Measurements from ENCODE around the gene WDFY4.

The WDFY4 gene

DNA sequence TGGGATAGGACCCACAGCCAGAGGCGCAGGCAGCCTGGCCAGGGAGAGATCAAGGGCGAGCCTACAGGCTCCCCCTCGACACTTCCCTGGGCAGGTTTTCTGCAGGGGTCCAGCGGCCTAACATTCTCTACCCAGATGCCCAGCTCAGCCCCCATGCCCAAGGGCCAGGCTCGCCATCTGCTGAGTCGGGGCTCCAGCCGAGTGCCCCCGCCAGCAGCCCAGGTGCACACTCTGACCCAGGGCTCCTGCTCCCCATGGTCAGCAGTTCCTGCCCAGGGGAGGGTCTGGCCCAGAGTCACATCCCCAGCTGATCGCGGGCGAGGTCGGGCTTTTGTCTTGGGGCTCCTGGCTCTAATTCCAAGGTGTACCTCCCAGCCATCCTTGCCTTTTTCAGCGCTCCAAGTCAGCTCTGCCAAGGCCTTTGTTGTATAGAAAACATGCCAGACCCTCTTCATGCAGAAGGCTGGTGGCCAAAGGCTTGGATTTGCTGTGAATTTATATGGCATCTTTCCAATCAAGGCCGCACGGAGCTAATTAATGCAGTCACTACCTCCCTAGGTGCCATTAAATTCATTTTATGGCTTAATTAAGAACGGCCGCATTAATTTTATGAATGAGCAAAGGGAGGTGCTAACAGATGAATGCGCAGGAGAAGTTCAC is 134.3 kb downstream of the WDFY4 start:
- no peak for DNase-seq

DNA sequence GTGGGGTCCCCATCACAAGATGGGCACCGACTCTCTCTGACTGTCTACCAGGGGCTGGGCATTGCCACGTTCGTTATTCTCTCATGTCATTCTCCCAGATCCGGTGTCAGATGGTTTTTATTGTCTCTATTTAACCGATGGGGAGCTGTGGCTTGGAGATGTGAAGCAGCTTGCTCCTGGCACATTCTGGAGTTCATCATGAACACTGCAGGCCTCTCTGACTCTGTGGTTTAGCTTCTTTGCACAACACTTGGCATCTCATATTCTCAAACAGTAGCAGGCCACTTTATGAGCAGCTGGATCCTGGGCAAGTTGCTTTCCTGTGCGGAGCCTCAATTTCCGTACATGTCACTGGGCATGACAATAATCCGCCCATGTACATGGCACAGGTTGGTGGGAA is 135.1 kb downstream of the WDFY4 start:
- DNase-seq: no peak

DNA sequence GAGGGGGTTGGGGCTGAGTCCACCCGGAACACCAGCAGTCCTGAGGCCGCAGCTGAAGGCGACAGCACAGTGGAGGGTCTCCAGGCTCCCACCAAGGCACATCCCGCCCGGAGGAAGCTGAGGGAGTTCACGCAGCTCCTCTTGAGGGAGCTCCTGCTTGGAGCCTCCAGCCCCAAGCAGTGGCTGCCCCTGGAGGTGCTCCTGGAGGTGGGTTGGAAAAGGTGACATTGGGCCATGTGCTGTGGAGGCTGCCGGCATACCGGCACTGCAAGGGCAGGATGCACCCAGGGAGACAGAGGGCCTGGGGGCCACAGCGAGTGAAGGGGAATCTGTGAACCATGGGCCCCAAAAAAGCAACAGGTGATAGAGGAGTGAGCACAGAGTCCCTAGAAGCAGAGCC is 135.6 kb downstream of the WDFY4 start:
- DNase-seq: no peak

DNA sequence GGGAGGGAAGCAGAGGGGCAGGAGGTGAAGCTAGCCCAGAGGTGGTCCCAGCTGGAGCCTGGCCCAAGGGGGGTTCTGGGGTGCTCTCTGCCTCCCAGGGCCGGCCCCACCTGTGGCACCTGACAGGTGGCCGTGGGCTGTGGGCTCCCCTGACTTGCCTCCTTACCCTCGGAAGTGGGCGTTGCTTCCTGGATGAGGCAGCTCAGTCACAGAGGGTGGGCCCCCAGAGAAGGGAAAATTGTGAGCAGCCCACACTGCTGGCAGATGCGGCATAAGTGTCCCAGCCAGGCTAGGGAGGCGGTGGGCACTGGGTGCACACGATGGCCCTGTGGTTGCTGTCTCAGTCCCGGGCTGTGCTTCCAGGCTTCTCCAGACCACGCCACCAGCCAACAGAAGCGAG is 136.0 kb downstream of the WDFY4 start:
- no peak for DNase-seq

GRCh38 chr10:48821111-48821510 is 136.4 kb downstream of the WDFY4 start:
- no peak for DNase-seq

- no peak for DNase-seq
Measured at GRCh38 chr10:48821692-48822091, 137.0 kb downstream of the WDFY4 start.

DNA sequence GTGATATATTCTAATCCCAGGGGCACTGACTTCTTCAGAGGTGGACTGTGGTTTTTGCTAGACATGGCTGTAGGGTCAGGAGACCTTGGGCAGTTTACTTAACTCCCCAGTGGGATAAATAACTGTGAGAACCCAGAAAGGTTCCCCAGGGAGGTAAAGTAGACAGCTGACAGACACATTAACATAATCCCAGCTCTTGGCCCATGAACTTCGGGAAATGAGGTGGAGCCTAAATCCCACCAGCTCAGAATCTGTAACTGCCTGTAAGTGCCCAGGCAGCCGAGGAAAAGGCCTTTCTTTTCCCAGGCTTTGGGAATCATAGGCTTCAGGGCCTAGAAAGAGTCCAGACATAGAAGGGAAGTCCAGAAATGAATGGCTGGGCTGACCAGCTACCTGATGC is 149.0 kb downstream of the WDFY4 start:
- no peak for DNase-seq

DNA sequence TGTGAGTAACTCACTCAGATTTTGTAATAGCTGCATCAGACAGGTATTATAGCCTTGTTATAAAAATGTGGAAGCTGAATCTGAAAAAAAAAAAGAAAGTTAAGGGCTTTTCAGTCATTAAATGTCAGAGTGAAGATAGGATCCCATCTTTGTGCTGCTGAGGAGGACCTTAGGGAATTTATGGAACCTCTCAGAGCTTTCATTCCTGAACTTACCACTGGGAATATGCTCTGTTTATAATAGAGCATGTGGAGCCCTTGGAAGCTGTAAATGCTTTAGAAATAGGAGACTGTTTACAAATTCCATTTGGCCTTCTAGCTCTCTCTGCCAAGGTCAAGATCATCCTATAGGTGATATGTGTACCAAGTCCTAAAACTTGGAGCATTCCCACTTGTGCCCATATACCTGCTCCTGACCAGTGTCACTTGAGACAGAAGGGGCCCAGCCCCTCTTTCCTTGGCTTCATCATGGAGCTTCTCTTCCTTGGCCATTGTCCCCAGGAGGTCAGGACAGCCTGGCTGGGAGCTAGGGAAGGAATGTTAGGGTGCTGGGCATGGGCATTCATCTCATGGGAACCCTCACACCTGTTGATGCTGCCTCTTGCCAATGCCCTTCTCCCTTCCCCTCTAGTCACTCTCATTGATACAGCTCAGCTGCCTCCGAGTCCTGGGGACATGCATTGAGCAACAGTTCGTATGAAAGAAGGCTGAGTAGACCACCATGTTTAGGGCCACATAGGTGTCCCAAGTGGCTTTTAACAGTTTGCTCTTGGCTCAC is 149.7 kb downstream of the WDFY4 start:
- no peak for DNase-seq

DNA sequence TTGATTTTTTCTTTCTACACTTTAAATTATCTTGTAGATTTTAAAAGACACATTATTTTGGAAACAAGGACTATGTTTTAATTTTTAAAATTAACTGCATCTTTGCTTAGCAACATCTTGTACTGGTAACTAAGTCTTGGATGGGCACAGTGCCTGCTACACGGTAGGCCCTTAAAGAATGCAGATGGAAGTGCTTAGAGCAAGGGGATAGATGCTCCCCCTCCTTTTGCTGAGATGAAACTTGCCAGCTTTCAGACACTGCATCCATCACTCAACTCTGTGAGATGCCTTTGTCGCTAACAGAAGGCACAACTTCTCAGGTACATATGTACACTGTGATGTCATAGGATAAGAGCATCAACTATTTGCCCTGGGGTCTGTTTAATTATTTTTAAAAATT is 151.1 kb downstream of the WDFY4 start:
- DNase-seq: no peak

- no peak for DNase-seq
Measured at GRCh38 chr10:48836605-48837004, 151.9 kb downstream of the WDFY4 start.

- DNase-seq: no peak
Measured at GRCh38 chr10:48838834-48839233, 154.2 kb downstream of the WDFY4 start.

GRCh38 chr10:48839809-48840679 is 155.4 kb downstream of the WDFY4 start:
- no peak for DNase-seq

DNA sequence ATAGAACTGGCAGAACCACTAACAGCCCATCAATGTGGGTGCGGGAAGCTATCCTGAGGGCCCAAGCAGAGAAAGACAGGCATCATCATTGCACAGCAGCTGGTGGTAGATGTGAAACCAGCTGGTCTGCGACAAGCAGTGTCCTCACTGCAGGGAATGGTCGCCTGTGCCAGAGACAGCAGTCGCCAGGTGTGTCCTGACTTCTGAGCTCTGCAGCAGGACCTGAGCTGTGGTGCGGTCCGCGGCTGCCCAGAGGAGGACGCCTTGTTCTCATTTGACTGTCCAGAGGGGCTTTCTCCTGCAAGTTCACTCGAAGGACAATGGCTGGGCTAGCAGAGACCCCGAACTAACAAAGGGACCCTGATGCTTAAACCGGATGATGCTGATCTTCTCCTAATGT is 157.6 kb downstream of the WDFY4 start:
- no peak for DNase-seq

- no peak for DNase-seq
Measured at GRCh38 chr10:48843198-48843597, 158.5 kb downstream of the WDFY4 start.

DNA sequence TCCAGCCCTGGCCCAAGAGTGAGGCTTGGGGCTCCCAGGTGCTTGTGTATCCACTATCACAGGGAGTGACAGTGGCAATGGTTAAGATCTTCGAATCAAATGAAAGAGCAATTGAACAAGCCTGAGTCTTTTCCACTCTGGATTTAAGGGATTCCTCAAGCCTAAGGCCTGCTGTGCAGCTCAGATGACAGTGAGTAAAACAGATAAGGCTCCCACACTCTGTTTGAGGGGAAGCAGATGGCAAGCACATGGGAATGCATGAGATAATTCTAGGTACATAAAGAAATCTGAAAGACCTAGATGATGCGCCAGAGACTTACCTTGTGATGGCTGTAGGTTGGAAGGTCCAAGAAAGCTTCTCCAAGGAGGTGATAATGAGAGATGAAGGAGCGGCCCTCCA is 159.9 kb downstream of the WDFY4 start:
- DNase-seq: no peak

DNA sequence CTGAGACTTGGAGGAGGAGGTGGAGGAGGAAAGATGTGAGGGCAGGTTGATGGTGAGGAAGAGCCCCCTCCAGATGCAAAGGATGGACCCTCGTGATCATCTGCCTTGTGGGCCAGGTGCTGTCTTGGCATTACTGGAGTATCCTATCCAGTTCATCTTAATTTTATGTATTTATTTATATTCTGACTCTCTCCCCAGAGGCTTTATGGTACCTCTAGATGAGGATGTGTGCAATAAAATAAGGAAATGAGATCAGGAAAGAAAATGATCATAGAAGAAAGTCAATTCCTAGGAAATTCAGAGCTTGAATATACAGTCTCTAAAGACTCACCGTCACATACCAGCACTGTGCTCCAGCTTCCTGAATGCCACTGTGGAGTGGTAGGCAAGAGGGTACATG is 160.8 kb downstream of the WDFY4 start:
- DNase-seq: no peak

- no peak for DNase-seq
Measured at GRCh38 chr10:48847691-48848090, 163.0 kb downstream of the WDFY4 start.

DNA sequence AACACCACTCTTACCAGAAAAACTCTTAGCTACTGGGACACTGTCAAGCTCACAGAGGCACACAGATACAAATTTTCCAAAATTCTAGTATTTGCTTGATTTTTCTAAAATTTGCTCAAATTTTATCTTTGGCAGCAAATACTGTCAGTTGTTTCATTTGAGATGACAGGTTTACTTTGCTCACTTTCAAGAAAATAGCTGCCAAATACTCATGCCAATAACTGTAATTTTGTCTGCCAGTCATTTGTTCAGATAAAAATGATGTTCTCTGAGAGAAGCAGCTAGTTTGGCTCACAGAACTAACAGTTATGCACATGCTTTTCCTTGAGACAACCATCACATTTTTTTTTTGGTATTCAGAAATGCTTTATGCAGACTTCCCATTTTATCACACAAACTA is 172.2 kb downstream of the WDFY4 start:
- no peak for DNase-seq

DNA sequence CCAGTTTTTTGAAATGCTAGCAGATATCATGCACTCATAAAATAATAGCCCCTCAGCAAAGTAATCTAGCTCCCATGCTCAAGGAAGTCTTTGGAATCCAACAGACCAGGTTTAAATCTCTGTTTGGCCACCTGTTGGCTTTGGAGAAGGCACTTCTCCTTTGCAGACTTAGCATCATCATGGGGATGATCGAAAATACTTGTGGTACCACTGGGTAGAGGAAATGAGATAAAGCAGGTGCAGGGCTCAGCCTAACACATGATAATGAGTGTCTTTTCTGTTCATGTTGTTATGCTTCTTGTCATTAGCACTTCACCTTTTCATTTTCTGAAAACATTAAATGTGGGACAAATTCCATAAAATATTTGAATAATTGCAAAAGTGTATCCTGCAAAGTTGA is 187.6 kb downstream of the WDFY4 start:
- no peak for DNase-seq

DNA sequence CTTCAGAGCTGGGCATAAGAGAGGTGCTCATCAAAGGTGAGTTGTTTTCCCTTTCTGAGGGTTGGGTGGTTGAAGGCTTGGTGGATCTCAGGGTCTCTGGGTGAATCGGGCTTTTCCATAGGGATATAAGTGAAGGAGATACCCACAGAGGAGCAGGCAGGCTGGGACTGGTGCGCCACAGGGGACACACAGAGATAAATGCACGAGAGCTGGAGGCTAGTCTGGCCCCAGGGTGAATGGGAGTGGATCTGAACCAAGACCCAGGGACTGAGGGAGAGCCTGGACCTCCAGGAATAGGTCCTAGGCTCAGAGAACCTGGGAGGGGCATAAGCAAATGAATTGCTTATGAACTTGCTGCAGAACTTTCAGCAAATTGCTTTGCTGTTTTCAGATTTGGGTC is 193.4 kb downstream of the WDFY4 start:
- no peak for DNase-seq

- DNase-seq: no peak
Measured at GRCh38 chr10:48879451-48879850, 194.8 kb downstream of the WDFY4 start.

GRCh38 chr10:48880016-48880705 is 195.5 kb downstream of the WDFY4 start:
- DNase-seq: no peak

DNA sequence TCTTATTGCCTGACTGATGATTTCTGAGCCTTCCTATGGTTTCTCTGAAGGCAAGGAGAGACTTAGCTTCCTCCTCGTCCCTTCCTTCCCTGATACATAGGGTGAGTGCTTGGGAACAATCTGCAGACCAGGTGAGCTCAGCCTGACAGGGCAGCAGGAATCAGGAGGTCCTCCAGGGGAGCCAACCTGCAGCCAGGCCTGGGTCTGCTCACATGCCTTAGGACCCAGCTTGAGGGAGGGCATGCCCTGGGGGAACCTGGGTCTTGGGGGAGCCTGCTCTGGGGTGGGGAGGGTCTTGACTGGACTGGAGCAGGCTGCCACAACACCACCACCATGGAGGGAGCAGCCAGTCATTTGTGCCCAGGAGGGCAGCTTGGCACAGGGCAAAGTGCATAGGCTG is 197.3 kb downstream of the WDFY4 start:
- no peak for DNase-seq
